Cerebellar nuclear complex (tissue), 1 donor: Measurements from ENCODE around the gene MSL1.
"Not testable (repeated sequence)": the region's sequence is repeated elsewhere in the genome, so short reads cannot be mapped to it uniquely, and the experiment has no call there.

Source experiments
- DNase-seq, 2 experiments: peaks; one replicate each; lab custom pipeline; 2025; lab: John Stamatoyannopoulos, UW

Gene MSL1

DNA sequence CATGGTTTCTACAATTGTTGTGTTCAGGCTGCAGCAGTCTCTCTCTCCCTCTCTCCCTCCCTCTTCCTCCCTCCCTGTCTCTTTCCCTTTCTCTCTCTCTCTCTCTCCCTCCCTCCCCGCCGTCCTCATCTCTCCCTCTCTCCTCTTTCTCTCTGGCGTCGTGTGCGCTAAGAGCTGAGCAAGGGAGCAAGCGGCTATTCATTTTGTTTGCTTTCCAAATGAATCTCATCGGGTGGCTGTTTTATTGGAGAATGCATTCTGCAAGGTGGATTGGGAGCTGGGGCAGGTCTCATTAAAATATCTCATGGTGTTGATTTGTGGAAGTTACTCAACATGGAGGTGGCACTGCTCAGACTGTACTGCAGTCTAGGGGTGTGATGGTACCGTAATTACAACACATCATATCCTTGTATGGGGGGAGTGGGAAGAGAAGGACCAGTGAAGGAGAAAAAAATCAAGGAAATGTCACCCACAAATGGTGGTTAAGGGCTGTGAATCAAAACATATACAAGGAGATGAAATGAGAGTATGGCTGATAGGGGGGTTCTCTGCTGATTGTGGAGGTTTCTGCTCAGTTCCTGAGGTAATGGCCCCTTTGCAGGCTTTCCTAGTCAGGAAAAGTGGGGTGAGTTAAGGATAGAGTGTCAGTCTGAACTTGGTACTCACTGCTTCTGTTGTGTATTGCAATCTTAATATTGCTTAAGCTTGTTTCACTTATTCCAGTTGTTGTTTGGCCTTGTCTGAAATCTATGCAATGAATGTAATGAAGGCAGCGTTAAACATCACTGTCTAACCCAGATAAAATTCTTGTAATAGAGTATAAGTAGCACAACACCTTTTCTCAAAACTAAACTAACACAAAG lies 2.7 kb downstream of the MSL1 start:
- DNase-seq, result no peak

DNA sequence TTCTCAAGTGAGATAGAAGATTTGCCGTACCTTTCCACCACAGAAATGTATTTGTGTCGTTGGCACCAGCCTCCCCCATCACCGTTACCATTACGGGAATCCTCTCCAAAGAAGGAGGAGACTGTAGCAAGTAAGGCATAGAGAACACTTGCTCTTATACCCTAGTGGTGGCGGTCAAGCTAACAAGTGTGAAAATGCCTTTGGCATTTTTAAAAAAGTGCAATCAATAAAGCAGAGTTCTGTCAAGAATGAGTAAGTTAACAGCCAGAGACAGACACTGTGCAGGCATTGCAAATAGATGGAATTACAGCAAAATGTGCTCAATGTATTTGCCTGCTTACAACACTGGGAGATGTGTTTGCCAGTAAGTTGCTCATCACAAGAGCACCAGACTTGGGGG lies 7.7 kb downstream of the MSL1 start:
- no peak for DNase-seq

DNA sequence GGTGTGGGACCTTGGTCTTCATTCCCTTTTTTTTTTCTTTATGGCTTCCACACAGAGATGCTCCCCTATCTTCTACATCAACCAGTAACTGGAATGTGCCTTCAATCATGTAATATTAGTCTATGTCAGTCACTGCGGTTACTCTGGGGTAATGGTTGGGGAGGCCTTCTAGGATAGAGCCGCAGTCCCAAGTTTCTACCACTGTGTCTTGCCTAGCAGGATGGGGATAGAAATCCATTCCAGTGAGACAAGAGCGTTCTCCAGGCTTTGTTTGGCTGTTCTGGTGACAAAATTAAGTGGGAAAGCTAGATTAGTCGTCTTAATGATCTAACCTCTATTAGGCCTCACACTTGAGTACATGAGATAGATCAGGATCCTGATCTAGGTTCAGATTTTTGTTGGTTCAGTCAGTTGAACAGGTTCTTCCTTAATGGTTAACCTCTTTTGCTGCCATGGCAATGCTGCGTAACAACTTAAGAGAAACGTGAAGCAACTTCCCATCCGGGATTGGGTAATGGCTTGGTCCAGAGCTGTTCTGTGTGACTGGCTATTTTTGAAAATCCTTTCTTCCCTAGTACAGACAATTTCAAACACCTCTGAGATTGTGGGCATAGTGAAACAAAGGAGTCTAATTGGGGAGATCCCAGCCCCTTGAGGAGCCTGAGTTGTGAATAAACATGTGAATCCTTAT lies 8.7 kb downstream of the MSL1 start:
- DNase-seq, result no peak

GRCh38 chr17:40134184-40134583 lies 12.4 kb downstream of the MSL1 start:
- DNase-seq, result no peak

DNA sequence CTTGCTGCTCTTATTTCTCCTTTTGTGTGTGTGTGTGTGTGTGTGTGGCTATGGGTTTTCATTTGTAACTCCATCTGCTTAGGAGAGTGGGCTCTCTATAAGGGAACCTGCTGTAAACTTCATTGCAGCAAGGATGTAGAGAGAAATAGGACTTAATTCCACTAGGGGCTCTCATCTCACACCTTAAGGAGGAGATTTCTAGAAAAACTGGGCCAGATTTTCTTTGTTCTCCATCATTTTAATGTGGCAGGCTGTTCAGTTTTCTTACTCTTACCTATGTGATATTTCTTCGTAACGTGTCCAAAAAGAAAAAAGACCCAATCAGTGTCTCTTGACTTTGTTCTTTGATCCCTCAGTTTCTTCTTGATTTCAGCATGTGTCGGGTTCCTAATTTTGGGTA lies 14.0 kb downstream of the MSL1 start:
- DNase-seq, result no peak

GRCh38 chr17:40139566-40140058 lies 17.8 kb downstream of the MSL1 start:
- no peak for DNase-seq

DNA sequence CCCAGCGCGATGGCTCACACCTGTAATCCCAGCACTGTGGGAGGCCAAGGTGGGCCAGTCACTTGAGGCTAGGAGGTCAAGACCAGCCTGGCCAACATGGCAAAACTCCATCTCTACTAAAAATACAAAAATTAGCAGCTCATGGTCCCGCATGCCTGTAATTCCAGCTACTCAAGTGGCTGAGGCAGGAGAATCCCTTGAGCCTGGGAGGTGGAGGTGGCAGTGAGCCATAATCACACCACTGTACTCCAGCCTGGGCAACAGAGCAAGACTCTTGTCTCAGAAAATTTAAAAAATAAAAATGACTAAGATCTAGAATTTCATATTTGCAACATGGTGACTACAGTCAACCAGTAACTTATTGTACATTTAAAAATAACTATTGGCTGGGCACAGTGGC lies 21.4 kb downstream of the MSL1 start:
- not testable (repeated sequence) for DNase-seq

DNA sequence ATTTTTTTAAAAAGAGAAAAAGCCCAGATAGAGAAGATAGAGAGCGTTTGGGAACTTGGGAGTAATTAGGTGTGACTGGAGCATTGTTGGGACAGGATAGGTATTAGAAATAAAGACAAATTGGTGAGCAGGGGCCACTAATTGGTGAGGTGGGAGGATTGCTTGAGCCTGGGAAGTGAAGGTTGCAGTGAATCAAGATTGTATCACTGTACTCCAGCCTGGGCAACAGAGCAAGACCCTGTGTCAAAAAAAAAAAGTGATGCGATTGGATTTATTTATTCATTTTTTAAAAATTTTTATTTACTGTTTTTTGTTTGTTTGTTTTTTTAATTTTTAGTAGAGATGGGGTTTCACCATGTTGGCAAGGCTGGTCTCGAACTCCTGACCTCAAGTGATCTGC lies 23.7 kb downstream of the MSL1 start:
- no peak for DNase-seq

DNA sequence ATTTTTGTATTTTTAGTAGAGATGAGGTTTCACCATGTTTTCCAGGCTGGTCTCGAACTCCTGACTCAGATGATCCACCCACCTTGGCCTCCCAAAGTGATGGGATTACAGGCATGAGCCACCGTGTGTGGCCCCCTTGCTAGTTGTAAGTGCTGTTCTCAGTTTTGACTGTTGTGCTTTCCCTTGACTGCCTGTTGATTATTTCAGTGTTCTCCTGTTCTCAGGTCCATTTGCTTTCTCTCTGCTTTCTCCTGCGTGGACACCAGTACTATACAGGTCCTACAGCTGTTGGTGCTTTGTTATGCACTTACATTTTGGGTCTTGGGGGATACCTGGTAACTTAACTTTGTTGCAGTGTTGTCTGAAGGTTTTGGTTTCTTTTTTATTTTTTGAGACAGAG lies 26.8 kb downstream of the MSL1 start:
- DNase-seq, result no peak

DNA sequence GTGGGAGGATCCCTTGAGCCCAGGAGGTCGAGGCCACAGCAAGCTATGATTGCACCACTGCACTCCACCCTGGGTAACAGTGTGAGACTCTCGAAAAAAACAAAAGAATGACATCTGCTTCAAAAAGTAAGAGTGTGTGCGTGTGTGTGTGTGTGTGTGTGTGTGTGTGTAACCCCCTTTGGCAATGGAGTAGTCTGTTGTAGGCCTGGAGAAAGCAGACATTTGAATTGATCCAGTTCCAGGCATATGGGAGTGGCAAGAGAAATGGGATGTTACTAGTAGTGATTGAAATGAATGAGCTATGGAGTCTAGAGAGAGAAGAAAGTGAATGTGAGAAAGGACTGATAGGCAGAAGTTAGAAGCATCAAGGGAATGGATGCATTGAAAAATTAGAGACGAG lies 28.5 kb downstream of the MSL1 start:
- DNase-seq, result no peak

DNA sequence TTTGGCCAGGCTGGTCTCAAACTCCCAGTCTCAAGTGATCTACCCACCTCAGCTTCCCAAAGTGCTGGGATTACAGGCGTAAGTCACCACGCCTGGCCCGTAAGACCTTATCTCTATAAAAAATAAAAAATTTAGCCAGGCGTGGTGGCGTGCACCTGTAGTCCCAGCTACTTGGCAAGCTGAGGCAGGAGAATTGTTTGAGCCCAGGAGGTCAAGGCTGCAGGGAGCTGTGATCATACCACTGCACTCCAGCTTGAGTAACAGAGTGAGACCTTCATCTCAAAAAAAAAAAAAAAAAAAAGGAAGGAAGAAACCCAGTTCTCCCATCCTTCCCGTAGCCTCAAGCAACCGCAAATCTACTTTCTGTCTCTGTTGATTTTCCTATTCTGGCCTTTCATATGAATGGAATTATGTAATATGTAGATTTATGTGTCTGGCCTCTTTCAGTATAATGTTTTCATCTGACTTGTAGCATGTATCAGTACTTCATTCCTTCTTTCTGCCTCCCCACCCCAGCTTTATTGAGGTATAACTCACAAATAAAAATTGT lies 29.7 kb downstream of the MSL1 start:
- no peak for DNase-seq

- no peak for DNase-seq
These were observed 31.9 kb downstream of the MSL1 start for GRCh38 chr17:40153603-40154236.

- DNase-seq, result no peak
These were observed 36.2 kb downstream of the MSL1 start for GRCh38 chr17:40157973-40158372.

GRCh38 chr17:40158438-40159013 lies 36.8 kb downstream of the MSL1 start:
- DNase-seq, result no peak

DNA sequence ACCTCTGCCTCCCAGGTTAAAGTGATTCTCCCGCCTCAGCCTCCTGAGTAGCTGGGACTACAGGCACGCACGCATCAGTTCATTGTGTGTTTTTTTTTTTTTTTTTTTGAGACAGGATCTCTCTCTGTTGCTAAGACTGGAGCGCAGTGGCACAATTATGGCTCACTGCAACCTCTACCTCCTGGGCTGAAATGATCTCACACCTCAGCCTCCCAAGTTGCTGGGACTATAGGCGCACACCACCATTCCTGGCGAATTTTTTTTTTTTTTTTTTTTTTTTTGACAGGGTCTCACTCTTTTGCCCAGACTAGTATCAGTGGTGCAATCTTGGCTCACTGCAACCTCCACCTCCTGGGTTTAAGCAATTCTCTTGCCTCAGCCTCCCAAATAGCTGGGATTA lies 37.7 kb downstream of the MSL1 start:
- no peak for DNase-seq

DNA sequence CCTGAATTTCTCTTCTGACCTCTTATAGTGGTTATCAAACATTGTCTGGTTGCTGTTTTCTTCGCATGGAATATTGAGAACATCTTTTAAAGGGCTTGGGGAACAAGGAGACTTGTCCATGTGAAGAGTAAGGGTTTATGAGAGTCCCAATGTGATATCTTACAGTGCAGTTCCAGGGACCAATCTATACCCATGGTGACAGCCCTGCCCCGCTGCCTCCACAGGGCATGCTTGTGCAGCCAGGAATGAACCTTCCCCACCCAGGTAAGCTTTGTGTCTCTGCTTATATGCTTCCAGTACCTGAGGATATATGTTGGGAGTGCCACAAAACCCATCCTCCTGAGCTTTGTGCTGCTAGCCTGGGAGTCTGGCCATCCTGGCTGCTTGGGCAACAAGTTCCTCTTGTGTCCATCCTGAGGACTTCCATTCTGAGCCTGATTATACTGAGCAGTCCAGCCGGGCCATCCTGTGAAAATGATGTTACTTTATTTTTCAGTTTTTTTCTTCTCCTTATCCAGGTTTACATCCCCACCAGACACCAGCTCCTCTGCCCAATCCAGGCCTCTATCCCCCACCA lies 46.0 kb downstream of the MSL1 start:
- DNase-seq, result no peak

- DNase-seq, result no peak
These were observed 46.6 kb downstream of the MSL1 start for GRCh38 chr17:40168262-40168832.

- no peak for DNase-seq
These were observed 48.6 kb downstream of the MSL1 start for GRCh38 chr17:40170325-40170724.

- DNase-seq, result no peak
These were observed 50.0 kb downstream of the MSL1 start for GRCh38 chr17:40171750-40172149.

GRCh38 chr17:40173091-40173777 lies 51.5 kb downstream of the MSL1 start:
- no peak for DNase-seq

- DNase-seq, result no peak
These were observed 52.0 kb downstream of the MSL1 start for GRCh38 chr17:40173778-40174135.
